Measurements from ENCODE around the gene LGR4. TPM values are rescaled to one million over a fixed set of nuclear protein-coding genes. Genes with fewer than 3 reads are reported as not detected.

The LGR4 gene
- total and polyA plus RNA-seq, 2 experiments from 2014 or later, result 22.6 to 99.6 TPM

GRCh38 chr11:27458182-27458581 lies 14.4 kb downstream of the LGR4 start (continued):
- no peak for TF ChIP-seq STAT1 (IDR thresholded peaks at IDR 0.05; ENCODE audit: unreplicated experiment)
- no peak for TF ChIP-seq JUNB (IDR thresholded peaks at IDR 0.05; ENCODE audit: unreplicated experiment)
- no peak for TF ChIP-seq ETS1 (IDR thresholded peaks at IDR 0.05)
- no peak for TF ChIP-seq CREB1 (CRISPR knock-in tag; IDR thresholded peaks at IDR 0.05; ENCODE audit: low read depth)
- TF ChIP-seq POLR2AphosphoS5 (IDR thresholded peaks at IDR 0.05; ENCODE audit: low read depth), result no peak
- no peak for TF ChIP-seq EZH2 (IDR thresholded peaks at IDR 0.05; ENCODE audit: low read depth, unreplicated experiment)
- TF ChIP-seq EZH2phosphoT487 (IDR thresholded peaks at IDR 0.05; ENCODE audit: unreplicated experiment), result no peak

- H3K36me3 ChIP-seq (ENCODE audit: insufficient read depth), result no peaks in the 10 kb centered on the region
- H3K27me3 ChIP-seq (ENCODE audit: insufficient read depth), result no peaks in the 10 kb centered on the region
- no peaks in the 10 kb centered on the region for H3K9me2 ChIP-seq (ENCODE audit: insufficient read depth)
- ATAC-seq (no peak), DNase-seq (ENCODE audit: low spot score) (no peak)
- H3K4me3 ChIP-seq, result no peak overlapping the region
- H3F3A ChIP-seq (replicated peaks; ENCODE audit: low read depth), result no peaks in the 10 kb centered on the region
- no peak overlapping the region for H3K27ac ChIP-seq (ENCODE audit: low read depth)
- H3K79me2 ChIP-seq (replicated peaks; ENCODE audit: insufficient read depth), result peaks cover 100% of the 10 kb centered on the region
- Mint-ChIP-seq H3K36me3 (ENCODE audit: low read depth) (peaks cover 26% of the 10 kb centered on the region), H3K9me3 (peaks cover 21% of the 10 kb centered on the region; the same call in 2 of the 3 replicates), H3K4me1 (peaks cover 51% of the 10 kb centered on the region), H3K27ac (no peak overlapping the region), H3K4me3 (no peak overlapping the region), H3K27me3 (ENCODE audit: insufficient read depth, low read depth, poor library complexity) (peaks cover 2% of the 10 kb centered on the region)
- H4K20me1 ChIP-seq (replicated peaks; ENCODE audit: insufficient read depth), result peaks cover 13% of the 10 kb centered on the region
- H2AFZ ChIP-seq, result no peak overlapping the region
- H3K4me1 ChIP-seq (ENCODE audit: insufficient read depth), result peaks cover 61% of the 10 kb centered on the region
- no peak overlapping the region for H3K4me2 ChIP-seq
- TF ChIP-seq ZNF462 (CRISPR knock-in tag; IDR thresholded peaks at IDR 0.05) (no peak), CREB1 (CRISPR knock-in tag; IDR thresholded peaks at IDR 0.05; ENCODE audit: low read depth) (no peak), CTCF (conservative IDR thresholded peaks at IDR 0.05; ENCODE audit: low read depth in 2 of 2) (no peak), REST (IDR thresholded peaks at IDR 0.05; ENCODE audit: unreplicated experiment) (no peak), JUNB (IDR thresholded peaks at IDR 0.05; ENCODE audit: unreplicated experiment) (no peak)
Observed at GRCh38 chr11:27456795-27457329, 15.7 kb downstream of the LGR4 start.

Data from GM23338 (cell line).